GM18867 (cell line): ENCODE measurements around the gene OR1L8.
"Not testable (repeated sequence)": the region's sequence is repeated elsewhere in the genome, so short reads cannot be mapped to it uniquely, and the experiment has no call there.

Source experiments
- ATAC-seq: cut with Tn5 transposase; IDR thresholded peaks from one replicate; pipeline ENCODE4 v1.9.1; 2021; ENCODE audit warnings: mild to moderate bottlenecking, moderate library complexity; ENCODE audit not compliant: unreplicated experiment

The OR1L8 gene

GRCh38 chr9:122583284-122583683, at the start of gene OR1L8:
Gene OR1L8 (minus strand): TSS chr9:122583384. CDS start chr9:122568477, 14,907 bp downstream.
- not testable (repeated sequence) for ATAC-seq

DNA sequence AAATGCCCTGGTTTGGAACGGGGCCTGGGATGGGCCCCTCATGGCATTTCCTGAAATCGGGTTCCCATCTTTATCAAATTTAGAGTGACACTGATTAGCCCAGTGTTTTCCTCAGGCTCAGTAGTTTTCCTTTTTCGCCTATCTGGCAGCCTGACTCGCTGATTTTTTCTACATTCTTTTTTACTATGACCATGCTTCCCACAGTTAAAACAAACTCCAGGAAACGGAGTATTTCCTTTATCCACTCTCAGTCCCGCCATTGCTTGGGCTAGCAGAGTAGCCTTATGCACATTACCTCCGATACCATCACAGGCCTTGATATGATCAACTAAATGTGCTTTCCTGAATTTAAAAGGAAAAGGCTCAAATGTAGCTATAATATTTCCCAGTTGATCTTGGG, 36.8 kb upstream of the OR1L8 start:
- ATAC-seq, result no peak

DNA sequence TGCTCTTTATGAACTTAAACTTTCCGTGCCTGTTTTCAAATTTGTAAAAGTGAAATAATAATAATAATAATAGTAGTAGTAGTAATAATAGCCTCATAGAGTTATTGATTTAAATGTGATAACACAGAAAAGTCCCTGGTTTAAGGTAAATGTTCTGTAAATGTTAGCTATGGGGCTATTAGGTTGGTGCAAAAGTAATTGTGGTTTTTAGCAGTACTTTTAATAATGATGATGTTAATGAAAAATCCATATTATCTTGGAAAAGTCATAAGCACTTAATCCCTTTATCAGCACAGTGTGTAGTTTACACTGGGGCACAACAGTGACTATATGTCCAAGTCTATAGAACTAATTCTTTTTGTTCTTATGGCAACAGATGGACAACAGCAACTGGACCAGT, 31.2 kb upstream of the OR1L8 start, which contains the start of gene OR1Q1:
TSS of gene OR1Q1 (plus strand) at position 377 of the 400 bp plus-strand sequence. CDS start at position 377, 0 bp downstream.
- no peak for ATAC-seq

DNA sequence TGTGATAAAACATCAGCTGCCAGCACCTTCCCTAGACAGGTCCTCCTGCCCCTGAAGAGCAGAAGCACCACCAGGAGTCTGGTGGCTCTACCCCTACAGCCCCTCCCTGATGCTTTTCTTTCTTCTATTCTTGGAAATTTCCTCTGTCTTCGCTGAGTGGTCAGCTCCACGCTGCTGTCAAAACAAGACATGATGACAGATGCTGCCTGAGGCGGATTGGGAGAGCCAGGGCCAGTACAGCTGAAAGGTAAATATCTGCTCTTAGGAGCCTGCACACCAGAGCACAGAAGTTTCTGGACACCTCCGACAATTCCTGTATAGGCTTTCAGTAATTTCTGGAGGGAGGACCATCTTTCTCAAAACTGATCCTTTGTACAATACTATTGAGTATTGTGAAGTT, 26.6 kb upstream of the OR1L8 start:
- ATAC-seq, result no peak

GRCh38 chr9:122606587-122606986, 23.4 kb upstream of the OR1L8 start:
- no peak for ATAC-seq

GRCh38 chr9:122605691-122606090, 22.5 kb upstream of the OR1L8 start:
- ATAC-seq, result no peak

- ATAC-seq, result no peak
These were observed 2.8 kb downstream of the OR1L8 start for GRCh38 chr9:122580360-122580759.

GRCh38 chr9:122579874-122580273, 3.3 kb downstream of the OR1L8 start:
- ATAC-seq, result no peak

DNA sequence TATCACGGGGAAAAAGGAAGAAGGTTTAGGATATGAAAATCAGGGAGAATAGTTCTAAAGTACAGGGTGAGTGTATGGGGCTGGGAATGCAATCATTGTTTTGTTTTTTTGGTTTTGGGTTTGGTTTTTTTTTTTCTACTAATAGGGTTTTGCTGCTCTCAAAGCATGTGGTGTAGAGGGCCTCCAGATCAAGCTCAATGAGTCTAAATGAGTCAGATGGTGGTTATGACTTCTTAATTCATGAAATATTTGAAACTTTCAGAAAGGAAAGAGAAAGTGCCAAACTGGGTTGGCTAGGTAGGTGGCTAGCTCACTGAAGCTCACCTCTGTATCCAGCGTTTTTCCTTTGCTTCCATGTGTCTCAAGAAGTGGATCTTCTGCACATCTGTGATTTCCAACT, 10.7 kb downstream of the OR1L8 start:
- no peak for ATAC-seq

GRCh38 chr9:122567901-122568300, 15.3 kb downstream of the OR1L8 start:
- no peak for ATAC-seq

- no peak for ATAC-seq
These were observed 20.9 kb downstream of the OR1L8 start for GRCh38 chr9:122562134-122562760.

GRCh38 chr9:122561446-122561845, 21.7 kb downstream of the OR1L8 start:
- no peak for ATAC-seq

- ATAC-seq, result no peak
These were observed 30.4 kb downstream of the OR1L8 start, which contains the start of gene OR1N2 for GRCh38 chr9:122552812-122553211. Gene OR1N2 (plus strand): TSS chr9:122553112. CDS start chr9:122553212, 100 bp downstream.

- no peak for ATAC-seq
These were observed 31.8 kb downstream of the OR1L8 start for GRCh38 chr9:122551371-122551770.

- ATAC-seq, result no peak
These were observed 37.0 kb downstream of the OR1L8 start for GRCh38 chr9:122546196-122546595.

GRCh38 chr9:122538757-122539156, 44.4 kb downstream of the OR1L8 start:
- ATAC-seq, result no peak

GRCh38 chr9:122537066-122537465, 46.1 kb downstream of the OR1L8 start:
- not testable (repeated sequence) for ATAC-seq

DNA sequence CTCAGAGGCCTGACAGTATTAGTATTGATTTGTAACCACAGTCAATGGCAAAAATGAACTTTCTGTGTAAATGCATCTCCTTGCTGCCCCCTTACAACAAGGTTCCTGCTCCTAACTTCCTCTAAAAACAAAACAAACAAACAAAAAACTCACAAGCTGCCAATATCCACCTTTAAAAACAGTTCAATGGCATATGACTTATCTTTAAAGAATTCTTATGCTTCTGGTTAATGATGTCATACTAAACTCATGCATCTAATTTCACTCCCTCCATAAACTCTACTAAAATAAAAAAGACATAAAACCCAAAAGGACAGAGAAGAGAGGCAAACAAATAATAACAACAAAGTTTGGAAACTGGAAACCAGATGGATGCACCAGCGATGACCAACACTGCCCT, 47.0 kb downstream of the OR1L8 start:
- ATAC-seq, result no peak

DNA sequence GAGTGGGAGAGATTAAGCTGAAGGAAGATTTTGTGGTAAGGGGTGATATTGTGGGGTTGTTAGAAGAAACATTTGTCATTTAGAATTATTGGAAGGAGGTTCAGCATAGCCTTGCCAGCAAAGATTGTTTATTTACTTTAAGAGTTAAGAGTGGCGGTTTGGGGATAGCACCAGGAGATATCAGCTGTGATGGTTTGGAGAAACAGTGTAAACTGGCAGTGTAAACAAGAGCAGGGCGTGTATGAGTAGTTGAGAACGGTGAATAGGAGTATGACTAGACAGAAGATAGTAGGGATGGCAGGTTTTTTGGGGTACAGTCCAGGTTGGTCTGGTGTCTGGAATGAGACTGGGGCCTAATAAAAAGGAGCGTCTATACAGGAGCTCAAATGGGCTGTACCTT, 52.0 kb downstream of the OR1L8 start:
- not testable (repeated sequence) for ATAC-seq

GRCh38 chr9:122527193-122527592, 56.0 kb downstream of the OR1L8 start, which contains the start of gene OR1N1:
Gene OR1N1 (minus strand): TSS chr9:122527293. CDS start chr9:122527293, 0 bp downstream.
- no peak for ATAC-seq

DNA sequence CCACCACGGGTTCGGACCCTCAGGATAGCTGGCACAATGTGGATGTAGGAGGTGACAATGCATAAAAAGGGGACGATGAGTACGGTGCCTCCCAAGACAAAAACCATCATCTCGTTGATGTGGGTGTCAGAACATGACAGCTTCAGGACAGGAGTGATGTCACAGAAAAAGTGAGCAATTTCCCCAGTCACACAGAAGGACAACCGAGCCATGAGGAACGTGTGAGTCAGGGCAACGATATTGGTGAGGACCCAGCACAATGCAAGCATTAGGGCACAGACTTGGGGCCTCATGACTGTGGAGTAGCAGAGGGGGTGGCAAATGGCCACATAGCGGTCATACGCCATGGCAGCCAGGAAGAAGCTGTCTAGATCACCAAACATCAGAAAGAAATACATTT, 56.6 kb downstream of the OR1L8 start:
- ATAC-seq, result no peak

DNA sequence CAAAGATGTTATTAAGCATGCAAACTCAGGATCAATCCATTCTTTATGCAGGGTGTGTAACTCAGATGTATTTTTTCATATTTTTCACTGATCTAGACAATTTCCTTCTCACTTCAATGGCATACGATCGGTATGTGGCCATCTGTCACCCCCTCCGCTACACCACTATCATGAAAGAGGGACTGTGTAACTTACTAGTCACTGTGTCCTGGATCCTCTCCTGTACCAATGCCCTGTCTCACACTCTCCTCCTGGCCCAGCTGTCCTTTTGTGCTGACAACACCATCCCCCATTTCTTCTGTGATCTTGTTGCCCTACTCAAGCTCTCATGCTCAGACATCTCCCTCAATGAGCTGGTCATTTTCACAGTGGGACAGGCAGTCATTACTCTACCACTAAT, 63.8 kb downstream of the OR1L8 start:
- ATAC-seq, result no peak

GRCh38 chr9:122518841-122519240, 64.3 kb downstream of the OR1L8 start, which contains the start of gene OR1J4:
Gene OR1J4 (plus strand): TSS chr9:122519141. CDS start chr9:122519141, 0 bp downstream.
- no peak for ATAC-seq
